Erythroblast (primary cell): ENCODE data around the gene SMTN.

ENCODE experiments used
- DNase-seq, 2 experiments: peaks; one replicate each; lab custom pipeline; 2025; lab: John Stamatoyannopoulos, UW
- GATA1 ChIP-seq: IDR thresholded peaks from 2 replicates; pipeline ENCODE4 v1.6.1; 2011; ENCODE audit warnings: low read depth, mild to moderate bottlenecking, control low read depth, low read length, moderate library complexity
- POLR2A ChIP-seq: IDR thresholded peaks from 2 replicates; pipeline ENCODE4 v1.6.1; 2011; ENCODE audit warnings: mild to moderate bottlenecking, low read length

The SMTN gene

DNA sequence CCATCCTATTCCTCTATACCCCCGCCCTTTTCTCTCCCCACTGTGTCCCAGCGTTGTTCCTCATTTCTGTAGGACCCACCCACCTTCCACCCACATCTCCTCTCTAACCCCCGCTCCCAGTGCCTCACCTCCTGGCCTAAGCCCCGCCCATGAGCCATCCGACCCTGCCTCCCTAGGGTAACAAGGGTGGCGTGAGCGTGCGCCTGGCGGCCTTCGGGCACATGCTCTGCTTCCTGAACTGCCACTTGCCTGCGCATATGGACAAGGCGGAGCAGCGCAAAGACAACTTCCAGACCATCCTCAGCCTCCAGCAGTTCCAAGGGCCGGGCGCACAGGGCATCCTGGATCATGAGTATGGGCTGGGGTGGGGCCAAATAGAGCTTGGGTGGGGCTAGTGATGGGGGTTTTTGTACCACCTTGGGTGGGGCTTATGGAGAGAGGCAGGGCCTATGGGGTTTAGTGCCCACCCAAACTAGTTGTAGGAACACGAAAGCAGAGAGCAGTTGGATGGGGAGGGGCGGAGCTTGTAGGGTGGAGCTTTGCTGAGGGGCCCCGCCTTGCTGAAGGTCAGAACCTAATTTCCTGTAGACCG lies 46.2 kb downstream of the SMTN start:
- no peak for DNase-seq
- TF ChIP-seq GATA1 (no peak), POLR2A (no peak)

GRCh38 chr22:31128156-31128555 lies 47.0 kb downstream of the SMTN start:
- DNase-seq, result no peak
- TF ChIP-seq POLR2A, result no peak
- no peak for TF ChIP-seq GATA1

DNA sequence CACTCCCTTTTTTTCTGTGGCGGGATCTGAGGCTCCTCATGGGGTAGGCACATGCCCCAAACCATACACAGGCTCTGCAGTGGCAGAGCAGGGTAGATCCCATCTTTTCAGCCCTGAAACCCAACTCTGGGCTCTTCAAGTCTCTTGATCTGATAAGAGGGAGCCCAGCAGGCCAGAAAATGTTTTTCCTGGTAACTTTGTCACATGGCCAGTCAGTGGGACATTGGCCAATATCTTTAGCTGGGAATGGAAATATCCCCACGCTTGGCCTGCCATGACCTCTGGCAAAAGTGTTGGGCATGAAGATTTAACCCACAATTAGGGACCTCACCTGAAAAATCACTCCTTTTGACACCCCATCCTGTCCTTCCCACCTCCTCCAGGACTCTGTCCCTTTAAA lies 49.8 kb downstream of the SMTN start:
- DNase-seq, result no peak
- no peak for TF ChIP-seq GATA1
- TF ChIP-seq POLR2A, result no peak

DNA sequence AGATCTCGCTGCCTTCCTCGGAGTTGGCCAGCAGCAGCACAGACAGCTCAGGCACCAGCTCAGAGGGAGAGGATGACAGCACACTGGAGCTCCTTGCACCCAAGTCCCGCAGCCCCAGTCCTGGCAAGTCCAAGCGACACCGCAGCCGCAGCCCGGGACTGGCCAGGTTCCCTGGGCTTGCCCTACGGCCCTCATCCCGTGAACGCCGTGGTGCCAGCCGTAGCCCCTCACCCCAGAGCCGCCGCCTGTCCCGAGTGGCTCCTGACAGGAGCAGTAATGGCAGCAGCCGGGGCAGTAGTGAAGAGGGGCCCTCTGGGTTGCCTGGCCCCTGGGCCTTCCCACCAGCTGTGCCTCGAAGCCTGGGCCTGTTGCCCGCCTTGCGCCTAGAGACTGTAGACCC lies 52.8 kb downstream of the SMTN start:
- TF ChIP-seq GATA1 (no peak), POLR2A (no peak)

DNA sequence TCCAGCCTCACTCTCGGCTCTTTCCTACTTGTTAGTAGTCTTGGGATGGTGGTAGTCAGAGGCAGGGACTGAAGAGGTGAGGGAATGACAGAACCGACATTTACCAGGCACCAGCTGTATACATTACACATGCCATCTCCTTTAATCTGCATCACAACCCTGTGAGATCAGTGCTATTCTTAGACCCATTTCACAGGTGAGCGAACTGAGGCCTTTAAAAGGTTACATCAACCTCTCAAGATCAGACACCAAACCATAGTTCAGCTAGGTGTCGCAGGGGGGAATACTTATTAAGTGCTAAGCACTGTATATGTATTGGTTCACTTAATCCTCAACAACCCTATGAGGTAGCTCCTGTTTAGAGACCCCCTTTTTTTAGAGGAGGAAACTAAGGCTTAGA lies 53.6 kb downstream of the SMTN start:
- TF ChIP-seq POLR2A (no peak), GATA1 (no peak)

More for the DNA sequence above, 52.8 kb downstream of the SMTN start:
- no peak for DNase-seq

DNA sequence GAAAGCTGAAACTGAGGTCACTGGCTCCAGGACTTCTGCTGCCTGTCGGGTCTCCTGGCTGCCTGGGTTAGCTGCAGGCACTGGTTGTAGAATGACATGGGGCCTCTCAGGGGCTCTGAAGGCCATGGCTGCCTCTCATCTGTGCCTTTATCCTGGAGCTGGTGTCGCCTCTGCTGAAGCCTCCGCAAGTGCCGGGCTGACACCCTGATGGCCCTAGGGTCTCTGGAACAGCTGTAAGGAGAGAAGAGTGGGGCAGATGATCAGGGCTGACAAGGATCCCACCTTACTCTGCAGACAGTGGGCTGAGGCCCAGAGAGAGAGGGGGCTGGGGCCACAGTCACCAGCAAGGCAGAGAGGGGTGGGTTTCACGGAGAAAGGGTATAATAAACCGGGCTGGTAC lies 54.6 kb downstream of the SMTN start:
- DNase-seq, result no peak
- TF ChIP-seq GATA1 (no peak), POLR2A (no peak)

More for the DNA sequence above, 53.6 kb downstream of the SMTN start:
- DNase-seq, result no peak

GRCh38 chr22:31136155-31136554 lies 55.0 kb downstream of the SMTN start:
- no peak for DNase-seq

DNA sequence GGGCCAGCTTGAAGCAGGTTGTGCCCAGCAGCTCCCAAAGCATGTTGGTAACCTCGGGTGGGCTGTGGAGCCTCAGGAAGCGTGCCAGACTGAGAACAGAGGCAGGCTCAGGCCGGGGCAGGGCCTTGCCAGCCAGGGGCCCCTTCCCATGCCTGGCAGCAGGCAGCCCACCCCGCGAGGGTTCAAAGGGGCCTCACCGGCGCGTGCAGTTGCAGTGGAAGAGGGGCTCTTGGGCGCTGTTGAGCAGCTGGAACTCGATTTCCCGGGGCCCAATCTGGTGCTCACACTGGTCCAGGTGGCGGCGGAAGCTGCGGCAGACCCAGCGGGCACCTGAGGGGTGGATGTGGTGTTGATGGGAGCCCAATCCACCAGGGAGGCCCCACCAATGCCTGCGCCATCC lies 55.6 kb downstream of the SMTN start:
- DNase-seq, result no peak
- TF ChIP-seq GATA1 (no peak), POLR2A (no peak)

More at GRCh38 chr22:31136155-31136554, 55.0 kb downstream of the SMTN start:
- TF ChIP-seq POLR2A (no peak), GATA1 (no peak)

- DNase-seq, result no peak
- TF ChIP-seq GATA1 (no peak), POLR2A (no peak)
Observed at GRCh38 chr22:31137721-31138120, 56.6 kb downstream of the SMTN start.

GRCh38 chr22:31138126-31138525 lies 57.0 kb downstream of the SMTN start:
- DNase-seq, result no peak
- TF ChIP-seq GATA1 (no peak), POLR2A (no peak)

DNA sequence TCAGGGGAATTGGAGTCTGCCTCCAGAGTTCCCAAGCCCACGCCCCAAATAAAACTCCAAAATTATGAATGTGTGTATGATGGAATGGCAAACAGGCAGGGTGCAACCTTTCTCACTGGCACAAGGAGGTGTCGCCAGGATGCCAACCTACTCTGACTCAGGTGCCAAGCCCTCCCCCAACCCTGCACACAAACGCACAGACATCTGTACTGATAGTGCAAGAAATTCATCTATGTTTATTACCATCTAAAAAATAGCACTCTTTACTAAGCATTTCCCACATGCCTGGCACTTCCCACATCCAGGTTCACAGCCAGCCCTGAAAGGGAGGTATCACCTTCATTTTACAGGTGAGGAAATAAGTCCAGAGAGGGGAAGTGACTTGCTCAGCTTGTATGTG lies 57.9 kb downstream of the SMTN start:
- DNase-seq, result no peak
- no peak for TF ChIP-seq GATA1
- TF ChIP-seq POLR2A, result no peak

GRCh38 chr22:31139866-31140716 lies 59.0 kb downstream of the SMTN start, which contains the start of gene PLA2G3:
TSS of gene PLA2G3 (minus strand) at chr22:31140508. CDS start at chr22:31140354, 154 bp downstream.
- TF ChIP-seq GATA1, result no peak
- TF ChIP-seq POLR2A, result no peak
- DNase-seq, result no peak

GRCh38 chr22:31140746-31141145 lies 59.6 kb downstream of the SMTN start:
- DNase-seq, result no peak
- TF ChIP-seq GATA1, result no peak

GRCh38 chr22:31141551-31141950 lies 60.4 kb downstream of the SMTN start:
- DNase-seq, result no peak
- no peak for TF ChIP-seq POLR2A
- TF ChIP-seq GATA1, result no peak
